GM12878 (cell line): ENCODE data around the gene ISL1. TPM values are rescaled to one million over a fixed set of nuclear protein-coding genes. Genes with fewer than 3 reads are reported as not detected.

Experiments
- ATAC-seq: fragments of 200-7000 bp; cut with Tn5 transposase; 3 replicates; pipeline ENCODE4 v1.9.1; 2020; ENCODE audit warnings: mild to moderate bottlenecking, moderate library complexity
- BruUV-seq: library from RNA; stranded (reverse); fragments of 400-500 nt; replicated peaks from 2 replicates; lab custom pipeline; 2021; lab: Mats Ljungman, UMichigan
- CTCF ChIA-PET: fragments of 300-600 bp; sonication (Branson Sonifier 250); formaldehyde crosslinking; extraction: SDS; loops from one replicate; lab custom pipeline; 2021; ENCODE audit warnings: inconsistent platforms; lab: Yijun Ruan, JAX
- POLR2A ChIA-PET: fragments of 350-600 bp; formaldehyde crosslinking; extraction: SDS; loops from one replicate; lab custom pipeline; 2021; ENCODE audit warnings: inconsistent platforms; lab: Charles Lee
- RAD21 ChIA-PET: fragments of 300-600 bp; sonication (Branson Sonifier 250); formaldehyde crosslinking; loops from one replicate; lab custom pipeline; 2023; ENCODE audit warnings: antibody characterized with exemption; ENCODE audit not compliant: unreplicated experiment; lab: Charles Lee
- SMC1A ChIA-PET: fragments of 300-600 bp; sonication (Branson Sonifier 250); formaldehyde crosslinking; loops from one replicate; lab custom pipeline; 2023; ENCODE audit not compliant: unreplicated experiment, uncharacterized antibody; lab: Charles Lee
- DNase-seq: peaks from one replicate; pipeline ENCODE4 v3.0.0-alpha.2; 2011; ENCODE audit warnings: low read depth, low spot score
- FAIRE-seq: peaks from 3 replicates; lab custom pipeline; 2011; peaks lifted over from hg19 to GRCh38; lab: Jason Lieb, UNC
- H2AFZ ChIP-seq: 2 replicates; pipeline ENCODE4 v1.6.0; 2011; ENCODE audit warnings: low read depth, low read length, control low read depth; ENCODE audit not compliant: control insufficient read depth
- H3K27ac ChIP-seq: 2 replicates; pipeline ENCODE4 v1.5.1; 2011; ENCODE audit warnings: control low read depth; ENCODE audit not compliant: control insufficient read depth, insufficient read depth
- H3K27me3 ChIP-seq, 2 experiments: replicated peaks in 1 of 2; 2 replicates each; pipeline versions ENCODE4 v1.6.0 to v1.6.1; 2011; ENCODE audit warnings: low read length in 1 of 2; ENCODE audit not compliant: control insufficient read depth in 2 of 2, insufficient read depth in 2 of 2
- H3K36me3 ChIP-seq, 2 experiments: 2 replicates each; pipeline ENCODE4 v1.5.1; 2011; ENCODE audit warnings: low read length in 1 of 2; ENCODE audit not compliant: control insufficient read depth in 2 of 2, insufficient read depth in 2 of 2
- H3K4me1 ChIP-seq: 2 replicates; pipeline ENCODE4 v1.6.1; 2011; ENCODE audit warnings: mild to moderate bottlenecking, low read length, moderate library complexity, mixed read lengths; ENCODE audit not compliant: control insufficient read depth, insufficient read depth
- H3K4me2 ChIP-seq: 2 replicates; pipeline ENCODE4 v1.6.0; 2011; ENCODE audit warnings: control low read depth; ENCODE audit not compliant: control insufficient read depth, insufficient read depth
- H3K4me3 ChIP-seq: fragments of 200-600 bp; sonication (generic); 2 replicates; pipeline ENCODE4 v1.5.1; 2016
- H3K79me2 ChIP-seq: 2 replicates; pipeline ENCODE4 v1.6.0; 2011; ENCODE audit warnings: low read length; ENCODE audit not compliant: control insufficient read depth, insufficient read depth
- H3K9ac ChIP-seq: 2 replicates; pipeline ENCODE4 v1.8.0; 2011; ENCODE audit warnings: low read length, control low read depth, mixed read lengths; ENCODE audit not compliant: control insufficient read depth, insufficient read depth
- H3K9me3 ChIP-seq: replicated peaks from 3 replicates; pipeline ENCODE4 v1.5.1; 2011; ENCODE audit warnings: mild to moderate bottlenecking, low read length; ENCODE audit not compliant: control insufficient read depth, insufficient read depth
- H4K20me1 ChIP-seq: 2 replicates; pipeline ENCODE4 v1.6.0; 2011; ENCODE audit not compliant: control insufficient read depth, insufficient read depth
- E2F8 ChIP-seq: fragments of 450-650 bp; IDR thresholded peaks from 2 replicates; pipeline ENCODE4 v1.6.1; 2018; ENCODE audit warnings: mild to moderate bottlenecking, low read depth, moderate library complexity; ENCODE audit not compliant: partially characterized antibody
- ELK1 ChIP-seq: IDR thresholded peaks from 2 replicates; pipeline ENCODE4 v1.6.1; 2012; ENCODE audit warnings: low read depth, low read length, improper control_type of control experiment
- FOXM1 ChIP-seq: IDR thresholded peaks from 2 replicates; pipeline ENCODE4 v1.6.1; 2012; ENCODE audit warnings: low read depth, mild to moderate bottlenecking, inconsistent platforms, low read length, moderate library complexity
- PBX3 ChIP-seq: IDR thresholded peaks from 2 replicates; pipeline ENCODE4 v1.6.1; 2011; ENCODE audit warnings: mild to moderate bottlenecking, low read depth, low read length, moderate library complexity; ENCODE audit not compliant: insufficient replicate concordance
- POLR2A ChIP-seq: IDR thresholded peaks from 2 replicates; pipeline ENCODE4 v1.6.1; 2011; ENCODE audit warnings: low read depth, mild to moderate bottlenecking, low read length
- PRDM15 ChIP-seq: fragments of 450-650 bp; formaldehyde crosslinking; IDR thresholded peaks from 2 replicates; pipeline ENCODE4 v1.4.0; 2020; ENCODE audit warnings: mild to moderate bottlenecking, moderate library complexity
- TAF1 ChIP-seq: IDR thresholded peaks from 2 replicates; pipeline ENCODE4 v1.6.1; 2011; ENCODE audit warnings: mild to moderate bottlenecking, low read depth, low read length, borderline replicate concordance
- USF2 ChIP-seq: IDR thresholded peaks from 2 replicates; pipeline ENCODE4 v1.6.1; 2011; ENCODE audit warnings: low read depth, low read length, improper control_type of control experiment, borderline replicate concordance
- WGBS: methylation state at CpG from one replicate; pipeline ENCODE4 v1.1.6; 2016; ENCODE audit warnings: low lambda C conversion rate; ENCODE audit not compliant: insufficient replicate concordance, insufficient coverage; ENCODE audit errors: missing lambda C conversion rate; 5-methylcytosine and 5-hydroxymethylcytosine counted together
- in situ Hi-C: fragments of 300-500 bp; cut with MboI; formaldehyde crosslinking; loops from 9 replicates; pipeline ENCODE4 v1.14.3; 2018; ENCODE audit warnings: mixed read lengths
- intact Hi-C: fragments of 100-400 bp; cut with micrococcal nuclease; formaldehyde crosslinking; loops from one replicate; pipeline ENCODE4 v1.14.2; 2022; ENCODE audit not compliant: unreplicated experiment
- polyA plus RNA-seq, 11 experiments: library from polyadenylated mRNA; depleted of rRNA in 4 of 11; unstranded in 6 of 11; stranded (reverse) in 5 of 11; fragments of >200 nt; fragmentation: Nextera tagmentation in 4 of 11; fragmentation: Illumina TruSeq in 1 of 11; extraction: Ambion mirVana in 4 of 11; extraction: Trizol in 1 of 11; gene quantifications; 1 replicate in 1 of 11; 2 replicates in 10 of 11; pipeline versions ENCODE4 v1.2.1 to v1.2.3, GENCODE V29; 2011 to 2016; ENCODE audit warnings: inconsistent platforms in 2 of 11, missing spikeins in 2 of 11, low read depth in 1 of 11
- total RNA-seq, 4 experiments: library from RNA; depleted of rRNA in 3 of 4; stranded (reverse); fragments of >200 nt in 3 of 4; fragmentation: Illumina TruSeq in 1 of 4; extraction: Trizol in 1 of 4; gene quantifications; 2 replicates each; pipeline versions ENCODE4 v1.2.1 to v1.2.3, GENCODE V29; 2013 to 2021

The ISL1 gene
- total and polyA plus RNA-seq, 10 of the 15 experiments (the other 5 are each of a cell fraction or from before 2014, with no cell fraction given), result 0.08 TPM; not detected in 9

GRCh38 chr5:51379331-51379700, 3.9 kb upstream of the ISL1 start:
- no peak for DNase-seq
- Histone ChIP-seq H3K27ac (no peak overlapping the region), H3K4me3 (no peak overlapping the region), H2AFZ (no peak overlapping the region), H3K9ac (no peak overlapping the region), H3K4me2 (no peak overlapping the region), H4K20me1 (no peaks in the 10 kb centered on the region), H3K9me3 (no peaks in the 10 kb centered on the region; the same call in 2 of the 3 replicates), H3K36me3 (no peaks in the 10 kb centered on the region), H3K79me2 (no peaks in the 10 kb centered on the region), H3K4me1 (no peaks in the 10 kb centered on the region), H3K27me3 (peaks cover 6 to 13% of the 10 kb centered on the region in 2 experiments; a peak in 3 of 4 replicates)
- in situ Hi-C loops (loop anchor here (25.0 kb wide), 1 partner anchor 1283 kb away; no protein-coding TSS in a partner anchor), intact Hi-C loops (no loop called here)
- no TSS peak for BruUV-seq
- FAIRE-seq, result no peak
- 28% methylated on average over 4 of the region's 4 CpGs for WGBS
- SMC1A ChIA-PET, result no interaction called here
- CTCF ChIA-PET, result interaction anchor here (1.0 to 1.4 kb wide), 2 partner anchors 11 to 629 kb away, joined by 5 to 6 read pairs; no protein-coding TSS in a partner anchor
- RAD21 ChIA-PET, result no interaction called here
- POLR2A ChIA-PET, result no interaction called here
- no peak for TF ChIP-seq PRDM15 (CRISPR knock-in tag)
- TF ChIP-seq TAF1, result no peak
- no peak for TF ChIP-seq USF2
- no peak for TF ChIP-seq E2F8
- TF ChIP-seq PBX3, result no peak
- TF ChIP-seq ELK1, result no peak
- TF ChIP-seq FOXM1, result no peak
- TF ChIP-seq POLR2A, result no peak
- ATAC-seq, result no peak
